SHP77 treated with DMSO at 0.1 percent for 48 hours (cell line): ENCODE measurements around the gene NAA20.

Experiments
- DNase-seq: peaks from one replicate; lab custom pipeline; 2025; lab: John Stamatoyannopoulos, UW

Gene NAA20

GRCh38 chr20:20017001-20017843, at the start of gene NAA20:
Gene NAA20 (plus strand): TSS chr20:20017362. CDS start chr20:20017397, 35 bp downstream.
- DNase-seq = peak; percentile 96

GRCh38 chr20:19967445-19967844, 49.7 kb upstream of the NAA20 start:
- no peak for DNase-seq

- no peak for DNase-seq
Observed at GRCh38 chr20:19968028-19968427, 49.1 kb upstream of the NAA20 start.

GRCh38 chr20:19968466-19969073, 48.6 kb upstream of the NAA20 start:
- no peak for DNase-seq

GRCh38 chr20:19969106-19969505, 48.1 kb upstream of the NAA20 start:
- DNase-seq = no peak

GRCh38 chr20:19969507-19970255, 47.5 kb upstream of the NAA20 start:
- DNase-seq = no peak

- DNase-seq = no peak
Observed at GRCh38 chr20:19970256-19970765, 46.9 kb upstream of the NAA20 start.

GRCh38 chr20:19971116-19971515, 46.0 kb upstream of the NAA20 start:
- DNase-seq = no peak

GRCh38 chr20:19973961-19974629, 43.1 kb upstream of the NAA20 start:
- no peak for DNase-seq

- no peak for DNase-seq
Observed at GRCh38 chr20:19974630-19975435, 42.3 kb upstream of the NAA20 start.

- no peak for DNase-seq
Observed at GRCh38 chr20:19975436-19975799, 41.7 kb upstream of the NAA20 start.

GRCh38 chr20:19975901-19976300, 41.3 kb upstream of the NAA20 start:
- DNase-seq = no peak

GRCh38 chr20:19976595-19977372, 40.4 kb upstream of the NAA20 start:
- DNase-seq = no peak

- no peak for DNase-seq
Observed at GRCh38 chr20:19977373-19977770, 39.8 kb upstream of the NAA20 start.

- no peak for DNase-seq
Observed at GRCh38 chr20:19978511-19979210, 38.5 kb upstream of the NAA20 start.

GRCh38 chr20:19981031-19981451, 36.1 kb upstream of the NAA20 start:
- DNase-seq = no peak

GRCh38 chr20:19986419-19986818, 30.7 kb upstream of the NAA20 start:
- DNase-seq = no peak

- DNase-seq = no peak
Observed at GRCh38 chr20:19987046-19987445, 30.1 kb upstream of the NAA20 start.

GRCh38 chr20:19990850-19991249, 26.3 kb upstream of the NAA20 start:
- no peak for DNase-seq

GRCh38 chr20:19991308-19991707, 25.9 kb upstream of the NAA20 start:
- no peak for DNase-seq
